Retinal pigment epithelial cell (primary cell): ENCODE results near the gene CELSR1.

Experiments used
- DNase-seq: peaks from one replicate; pipeline ENCODE4 v3.0.0-alpha.2; 2010; ENCODE audit warnings: low read depth
- H3K4me3 ChIP-seq: 2 replicates; pipeline ENCODE4 v1.5.1; 2011; ENCODE audit warnings: mild to moderate bottlenecking, low read length, control low read depth, moderate library complexity
- CTCF ChIP-seq: conservative IDR thresholded peaks from 2 replicates; pipeline ENCODE4 v1.5.1; 2011; ENCODE audit warnings: low read depth, low read length, control low read depth, inconsistent platforms

CELSR1 gene, protein sequence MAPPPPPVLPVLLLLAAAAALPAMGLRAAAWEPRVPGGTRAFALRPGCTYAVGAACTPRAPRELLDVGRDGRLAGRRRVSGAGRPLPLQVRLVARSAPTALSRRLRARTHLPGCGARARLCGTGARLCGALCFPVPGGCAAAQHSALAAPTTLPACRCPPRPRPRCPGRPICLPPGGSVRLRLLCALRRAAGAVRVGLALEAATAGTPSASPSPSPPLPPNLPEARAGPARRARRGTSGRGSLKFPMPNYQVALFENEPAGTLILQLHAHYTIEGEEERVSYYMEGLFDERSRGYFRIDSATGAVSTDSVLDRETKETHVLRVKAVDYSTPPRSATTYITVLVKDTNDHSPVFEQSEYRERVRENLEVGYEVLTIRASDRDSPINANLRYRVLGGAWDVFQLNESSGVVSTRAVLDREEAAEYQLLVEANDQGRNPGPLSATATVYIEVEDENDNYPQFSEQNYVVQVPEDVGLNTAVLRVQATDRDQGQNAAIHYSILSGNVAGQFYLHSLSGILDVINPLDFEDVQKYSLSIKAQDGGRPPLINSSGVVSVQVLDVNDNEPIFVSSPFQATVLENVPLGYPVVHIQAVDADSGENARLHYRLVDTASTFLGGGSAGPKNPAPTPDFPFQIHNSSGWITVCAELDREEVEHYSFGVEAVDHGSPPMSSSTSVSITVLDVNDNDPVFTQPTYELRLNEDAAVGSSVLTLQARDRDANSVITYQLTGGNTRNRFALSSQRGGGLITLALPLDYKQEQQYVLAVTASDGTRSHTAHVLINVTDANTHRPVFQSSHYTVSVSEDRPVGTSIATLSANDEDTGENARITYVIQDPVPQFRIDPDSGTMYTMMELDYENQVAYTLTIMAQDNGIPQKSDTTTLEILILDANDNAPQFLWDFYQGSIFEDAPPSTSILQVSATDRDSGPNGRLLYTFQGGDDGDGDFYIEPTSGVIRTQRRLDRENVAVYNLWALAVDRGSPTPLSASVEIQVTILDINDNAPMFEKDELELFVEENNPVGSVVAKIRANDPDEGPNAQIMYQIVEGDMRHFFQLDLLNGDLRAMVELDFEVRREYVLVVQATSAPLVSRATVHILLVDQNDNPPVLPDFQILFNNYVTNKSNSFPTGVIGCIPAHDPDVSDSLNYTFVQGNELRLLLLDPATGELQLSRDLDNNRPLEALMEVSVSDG (N-terminal part only)

GRCh38 chr22:46537225-46537945 lies at the start of gene CELSR1:
CELSR1 (minus strand) TSS chr22:46537620; CDS start chr22:46537170, 450 bp downstream.
- DNase-seq, result no peak
- H3K4me3 ChIP-seq, result peak within 1 kb of the TSS; percentile 53
- no peak for TF ChIP-seq CTCF

DNA sequence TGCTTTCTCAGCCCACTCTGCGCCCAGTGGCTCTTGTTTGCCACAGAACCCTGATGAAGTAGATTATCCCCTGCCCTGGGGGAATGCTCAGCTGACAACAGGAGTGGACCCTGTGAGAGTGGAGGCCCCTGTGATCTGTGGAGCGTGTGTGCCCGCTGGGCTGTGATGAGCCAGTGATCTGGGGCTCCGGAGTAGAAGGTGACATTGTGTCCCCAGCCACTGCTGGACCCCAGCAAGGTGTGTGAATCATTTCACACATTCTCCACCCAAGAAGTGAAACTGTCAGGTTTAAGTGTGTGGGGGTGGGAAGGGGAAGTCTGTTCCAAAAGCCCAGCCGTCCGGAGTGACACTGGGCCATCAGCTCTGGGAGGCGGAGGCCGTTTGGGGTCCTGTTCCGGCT lies 49.6 kb upstream of the CELSR1 start:
- no peak overlapping the region for H3K4me3 ChIP-seq
- DNase-seq, result no peak
- TF ChIP-seq CTCF, result no peak

- TF ChIP-seq CTCF, result no peak
- no peak overlapping the region for H3K4me3 ChIP-seq
- no peak for DNase-seq
These were observed 49.2 kb upstream of the CELSR1 start for GRCh38 chr22:46586531-46587011.

DNA sequence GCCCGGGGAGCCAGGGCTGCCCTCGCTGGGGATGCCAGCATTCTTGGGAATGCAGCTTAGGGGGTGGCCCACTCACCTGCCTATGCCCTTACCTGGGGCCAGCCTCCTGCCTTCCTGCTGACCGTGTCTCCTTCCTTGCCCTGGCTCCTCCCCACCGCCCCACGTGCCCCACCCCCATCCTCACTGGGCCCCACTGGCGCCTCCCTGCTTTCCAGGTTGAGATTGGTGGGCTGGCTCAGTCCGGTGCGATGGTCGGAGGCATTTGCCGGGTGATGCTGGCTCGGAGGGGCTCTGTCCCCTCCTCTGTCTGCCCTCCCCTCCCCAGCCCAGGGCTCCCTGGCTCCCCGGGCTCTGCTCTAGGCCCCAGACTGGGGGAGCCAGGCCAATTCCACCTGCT lies 48.7 kb upstream of the CELSR1 start:
- no peak for TF ChIP-seq CTCF
- DNase-seq, result no peak
- H3K4me3 ChIP-seq, result no peak overlapping the region

DNA sequence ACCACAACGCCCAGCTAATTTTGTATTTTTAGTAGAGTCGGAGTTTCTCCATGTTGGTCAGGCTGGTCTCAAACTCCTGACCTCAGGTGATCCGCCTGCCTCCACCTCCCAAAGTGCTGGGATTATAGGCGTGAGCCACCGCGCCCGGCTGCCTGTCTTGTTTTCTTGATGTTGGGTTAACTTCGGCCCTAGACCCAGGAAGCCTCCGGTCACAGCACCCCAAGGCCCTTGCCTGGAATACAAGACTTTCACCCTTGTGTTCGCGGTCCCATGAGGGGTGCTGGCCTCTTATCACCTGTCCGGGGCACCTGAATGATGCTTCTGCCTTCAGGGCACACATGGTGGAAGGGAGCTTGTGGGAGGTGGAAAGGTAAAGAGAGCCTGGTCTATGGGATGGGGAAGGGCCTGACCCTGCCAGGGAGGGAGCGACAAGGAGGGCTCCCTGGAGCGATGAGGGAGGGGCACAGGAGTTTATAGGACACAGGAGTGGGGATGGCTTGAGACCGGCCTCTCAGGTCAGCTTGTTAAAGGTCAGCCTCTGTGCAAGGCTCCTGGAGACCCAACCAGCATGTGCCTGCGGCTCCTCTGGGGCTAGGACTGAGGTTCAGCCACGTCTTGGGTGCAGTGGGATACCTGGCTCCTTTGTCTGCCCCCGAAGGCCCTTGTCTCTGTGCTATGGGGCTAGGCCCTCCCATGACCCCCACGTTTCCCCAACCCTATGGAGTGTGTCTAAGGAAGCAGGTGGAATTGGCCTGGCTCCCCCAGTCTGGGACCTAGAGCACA lies 48.1 kb upstream of the CELSR1 start:
- no peak overlapping the region for H3K4me3 ChIP-seq
- no peak for TF ChIP-seq CTCF
- no peak for DNase-seq
